IMR-90 (cell line): ENCODE results near the gene ZNF564. TPM values are rescaled to one million over a fixed set of nuclear protein-coding genes. Genes with fewer than 3 reads are reported as not detected.

Experiments used
- ATAC-seq: fragments of 200-7000 bp; cut with Tn5 transposase; 2 replicates; pipeline ENCODE4 v1.9.1; 2020; ENCODE audit warnings: low read depth, mild to moderate bottlenecking, moderate library complexity
- BruUV-seq: library from RNA; stranded (reverse); fragments of 400-500 nt; replicated peaks from 2 replicates; lab custom pipeline; 2021; lab: Mats Ljungman, UMichigan
- CTCF ChIA-PET: fragments of 300-600 bp; formaldehyde crosslinking; extraction: SDS; loops from one replicate; lab custom pipeline; 2021; ENCODE audit warnings: antibody characterized with exemption; lab: Yijun Ruan, JAX
- POLR2A ChIA-PET: fragments of 300-600 bp; sonication (Branson Sonifier 250); formaldehyde crosslinking; loops from one replicate; lab custom pipeline; 2022; ENCODE audit warnings: antibody characterized with exemption; ENCODE audit not compliant: unreplicated experiment; lab: Charles Lee
- DNase-seq: peaks from one replicate; pipeline ENCODE4 v3.0.0; 2013
- H2AFZ ChIP-seq: replicated peaks from 2 replicates; pipeline ENCODE3; 2013; ENCODE audit warnings: low read length, mild to moderate bottlenecking; ENCODE audit not compliant: poor library complexity
- H2AK5ac ChIP-seq: 2 replicates; pipeline ENCODE4 v1.6.1; 2013; ENCODE audit warnings: low read depth, low read length, inconsistent platforms
- H2AK9ac ChIP-seq: replicated peaks from 2 replicates; pipeline ENCODE3; 2013; ENCODE audit warnings: mild to moderate bottlenecking, low read depth, low read length, moderate library complexity; ENCODE audit not compliant: poor library complexity
- H2BK120ac ChIP-seq: 2 replicates; pipeline ENCODE4 v1.6.1; 2013; ENCODE audit warnings: low read depth, low read length, inconsistent platforms
- H2BK15ac ChIP-seq: 3 replicates; pipeline ENCODE4 v1.6.1; 2013; ENCODE audit warnings: low read depth, low read length, inconsistent platforms
- H2BK20ac ChIP-seq: 2 replicates; pipeline ENCODE4 v1.6.1; 2013; ENCODE audit warnings: low read depth, mild to moderate bottlenecking, inconsistent platforms, low read length, moderate library complexity
- H2BK5ac ChIP-seq: 2 replicates; pipeline ENCODE4 v1.6.1; 2013; ENCODE audit warnings: mild to moderate bottlenecking, low read depth, low read length, inconsistent platforms; ENCODE audit not compliant: poor library complexity, severe bottlenecking
- H3K14ac ChIP-seq: replicated peaks from 2 replicates; pipeline ENCODE4 v1.6.1; 2013; ENCODE audit warnings: low read depth, low read length, inconsistent platforms
- H3K18ac ChIP-seq: 2 replicates; pipeline ENCODE4 v1.6.1; 2013; ENCODE audit warnings: low read depth, low read length, control low read depth
- H3K23ac ChIP-seq: 2 replicates; pipeline ENCODE4 v1.6.1; 2013; ENCODE audit warnings: low read depth, low read length, inconsistent platforms
- H3K27ac ChIP-seq: 2 replicates; pipeline ENCODE4 v1.5.1; 2013; ENCODE audit warnings: mild to moderate bottlenecking, control low read depth, low read length; ENCODE audit not compliant: insufficient read depth
- H3K27me3 ChIP-seq: 2 replicates; pipeline ENCODE4 v1.6.1; 2013; ENCODE audit warnings: low read length; ENCODE audit not compliant: control insufficient read depth, insufficient read depth
- H3K36me3 ChIP-seq: 2 replicates; pipeline ENCODE4 v1.6.1; 2013; ENCODE audit warnings: low read length, mixed read lengths; ENCODE audit not compliant: control insufficient read depth, insufficient read depth
- H3K4ac ChIP-seq: 2 replicates; pipeline ENCODE4 v1.6.1; 2013; ENCODE audit warnings: low read depth, low read length, inconsistent platforms
- H3K4me1 ChIP-seq: 2 replicates; pipeline ENCODE4 v1.6.1; 2013; ENCODE audit warnings: low read length, mixed read lengths; ENCODE audit not compliant: control insufficient read depth, insufficient read depth
- H3K4me2 ChIP-seq: 2 replicates; pipeline ENCODE4 v1.6.1; 2013; ENCODE audit warnings: low read depth, mild to moderate bottlenecking, control low read depth, low read length, moderate library complexity
- H3K4me3 ChIP-seq: 2 replicates; pipeline ENCODE4 v1.5.1; 2013; ENCODE audit warnings: low read depth, mild to moderate bottlenecking, control low read depth, low read length, moderate library complexity; ENCODE audit not compliant: insufficient read depth
- H3K56ac ChIP-seq: 2 replicates; pipeline ENCODE4 v1.6.1; 2013; ENCODE audit warnings: low read length, inconsistent platforms; ENCODE audit not compliant: insufficient read depth; ENCODE audit errors: extremely low read depth
- H3K79me1 ChIP-seq, 2 experiments: 2 replicates each; pipeline ENCODE4 v1.6.1; 2013; ENCODE audit warnings: low read length in 2 of 2, inconsistent platforms in 1 of 2, low read depth in 1 of 2
- H3K9ac ChIP-seq: 2 replicates; pipeline ENCODE4 v1.6.1; 2013; ENCODE audit warnings: low read depth, low read length, control low read depth
- H3K9me1 ChIP-seq: 2 replicates; pipeline ENCODE4 v1.6.1; 2013; ENCODE audit warnings: low read length, inconsistent platforms; ENCODE audit not compliant: insufficient read depth
- H3K9me3 ChIP-seq: 2 replicates; pipeline ENCODE4 v1.6.1; 2013; ENCODE audit warnings: low read length; ENCODE audit not compliant: control insufficient read depth, insufficient read depth
- H4K20me1 ChIP-seq: 2 replicates; pipeline ENCODE4 v1.6.1; 2013; ENCODE audit warnings: low read length, inconsistent platforms; ENCODE audit not compliant: insufficient read depth
- H4K5ac ChIP-seq: 2 replicates; pipeline ENCODE4 v1.6.1; 2013; ENCODE audit warnings: mild to moderate bottlenecking, low read depth, low read length, control low read depth
- H4K8ac ChIP-seq, 2 experiments: 2 replicates each; pipeline ENCODE4 v1.6.1; 2013; ENCODE audit warnings: low read depth in 2 of 2, low read length in 2 of 2, control low read depth in 1 of 2, inconsistent platforms in 1 of 2
- H4K91ac ChIP-seq: 2 replicates; pipeline ENCODE4 v1.6.1; 2013; ENCODE audit warnings: low read depth, low read length, inconsistent platforms; ENCODE audit not compliant: insufficient read depth
- MAFK ChIP-seq: IDR thresholded peaks from 2 replicates; pipeline ENCODE4 v1.6.1; 2012; ENCODE audit warnings: low read depth, low read length, improper control_type of control experiment
- RCOR1 ChIP-seq: IDR thresholded peaks from 2 replicates; pipeline ENCODE4 v1.6.1; 2012; ENCODE audit warnings: mild to moderate bottlenecking, low read length, improper control_type of control experiment; ENCODE audit not compliant: insufficient replicate concordance
- RFX5 ChIP-seq: IDR thresholded peaks from 2 replicates; pipeline ENCODE4 v1.8.0; 2012; ENCODE audit warnings: low read depth, mild to moderate bottlenecking, low read length, moderate library complexity
- WGBS, 2 experiments: methylation state at CpG; one replicate each; pipeline versions ENCODE4 v1.1.5 to v1.1.7; 2013; ENCODE audit warnings: missing lambda C conversion rate in 2 of 2; ENCODE audit not compliant: insufficient read length in 1 of 2; ENCODE audit errors: extremely low coverage in 2 of 2; 5-methylcytosine and 5-hydroxymethylcytosine counted together
- dilution Hi-C: fragments of 300-500 bp; cut with HindIII; formaldehyde crosslinking; loops from one replicate; pipeline ENCODE4 v1.14.3; 2018; ENCODE audit warnings: low sequenced_read_pairs; ENCODE audit not compliant: unreplicated experiment
- in situ Hi-C: fragments of 300-500 bp; cut with MboI; formaldehyde crosslinking; loops from 3 replicates; pipeline ENCODE4 v1.14.3; 2019; ENCODE audit warnings: low sequenced_read_pairs, inconsistent platforms, mixed read lengths
- intact Hi-C: fragments of 100-400 bp; cut with micrococcal nuclease; formaldehyde crosslinking; loops from 2 replicates; pipeline ENCODE4 v1.10.0; 2022
- polyA plus RNA-seq, 3 experiments: library from polyadenylated mRNA; depleted of rRNA; stranded (reverse); fragments of >200 nt; gene quantifications; 2 replicates each; pipeline ENCODE4 v1.2.3, GENCODE V29; 2012; ENCODE audit warnings: low replicate concordance in 1 of 3
- total RNA-seq: library from RNA; depleted of rRNA; stranded (reverse); fragments of >200 nt; gene quantifications from 2 replicates; pipeline ENCODE4 v1.2.3, GENCODE V29; 2012

Gene ZNF564
- total and polyA plus RNA-seq, 2 of the 4 experiments (the other 2 are of a cell fraction), result 1.5 to 6.3 TPM

GRCh38 chr19:12513531-12514061 lies 37.7 kb downstream of the ZNF564 start:
- intact Hi-C loops, result no loop called here
- Histone ChIP-seq H3K56ac (no peak overlapping the region), H3K79me1 (no peaks in the 10 kb centered on the region), H2BK120ac (no peak overlapping the region), H2BK20ac (no peak overlapping the region), H3K4me1 (no peaks in the 10 kb centered on the region), H3K4me2 (no peak overlapping the region), H4K5ac (no peak overlapping the region), H2BK15ac (no peak overlapping the region), H3K27ac (no peak overlapping the region), H2AFZ (no peak overlapping the region), H2BK5ac (no peak overlapping the region), H3K36me3 (peaks cover 7% of the 10 kb centered on the region), H3K4me3 (no peak overlapping the region), H3K9me1 (no peaks in the 10 kb centered on the region), H4K20me1 (no peaks in the 10 kb centered on the region), H3K18ac (no peak overlapping the region), H3K9ac (no peak overlapping the region), H3K27me3 (no peaks in the 10 kb centered on the region), H3K14ac (no peak overlapping the region), H2AK9ac (no peak overlapping the region), H2AK5ac (no peak overlapping the region), H4K8ac (no peak overlapping the region), H3K9me3 (peaks cover 54% of the 10 kb centered on the region), H3K4ac (no peak overlapping the region), H4K91ac (no peak overlapping the region), H3K23ac (no peak overlapping the region)
- in situ Hi-C loops, result no loop called here
- no peak for TF ChIP-seq MAFK
- TF ChIP-seq RCOR1, result no peak
- no peak for TF ChIP-seq RFX5
- BruUV-seq, result no TSS peak
- ChIA-PET POLR2A (no interaction called here), CTCF (no interaction called here)
- ATAC-seq (no peak), DNase-seq (no peak)
- dilution Hi-C loops, result no loop called here
- WGBS, 2 experiments, result 14% methylated on average over 26 of the region's 35 CpGs; no CpG with 5 or more reads in 1 of the 2 experiments
